Measurements from ENCODE around the gene AKAP13.

AKAP13 gene

DNA sequence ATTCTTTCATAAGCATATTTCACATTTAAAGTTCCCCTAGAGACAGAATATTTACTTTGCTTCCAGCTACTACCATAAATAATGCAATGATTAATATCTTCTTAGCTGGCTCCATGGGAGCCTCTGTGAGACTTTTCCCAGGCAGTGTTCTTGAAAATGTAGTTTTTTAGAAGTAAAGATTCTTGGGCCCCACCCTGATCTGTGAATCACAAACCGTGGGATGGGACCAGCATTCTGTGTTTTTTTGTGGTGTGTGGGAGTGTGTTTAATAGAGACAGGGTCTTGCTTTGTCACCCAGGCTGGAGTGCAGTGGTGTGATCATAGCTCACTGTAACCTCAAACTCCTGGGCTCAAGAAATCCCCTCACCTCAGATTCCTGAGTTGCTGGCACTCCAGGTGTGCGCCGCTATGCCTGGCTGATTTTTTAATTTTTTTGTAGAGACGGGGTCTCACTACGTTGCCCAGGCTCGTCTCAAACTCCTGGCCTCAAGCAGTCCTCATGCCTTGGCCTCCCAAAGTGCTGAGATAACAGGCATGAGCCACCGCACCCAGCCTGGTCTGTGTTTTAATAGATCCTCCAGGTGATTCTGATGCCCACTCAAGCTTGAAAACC lies 331.3 kb downstream of the AKAP13 start:
- ChIA-PET POLR2A (no interaction called here), CTCF (interaction anchor here (1.6 kb wide), 2 partner anchors 16 to 129 kb away, joined by 6 to 7 read pairs; no protein-coding TSS in a partner anchor)
- TF ChIP-seq, protein P1, sequence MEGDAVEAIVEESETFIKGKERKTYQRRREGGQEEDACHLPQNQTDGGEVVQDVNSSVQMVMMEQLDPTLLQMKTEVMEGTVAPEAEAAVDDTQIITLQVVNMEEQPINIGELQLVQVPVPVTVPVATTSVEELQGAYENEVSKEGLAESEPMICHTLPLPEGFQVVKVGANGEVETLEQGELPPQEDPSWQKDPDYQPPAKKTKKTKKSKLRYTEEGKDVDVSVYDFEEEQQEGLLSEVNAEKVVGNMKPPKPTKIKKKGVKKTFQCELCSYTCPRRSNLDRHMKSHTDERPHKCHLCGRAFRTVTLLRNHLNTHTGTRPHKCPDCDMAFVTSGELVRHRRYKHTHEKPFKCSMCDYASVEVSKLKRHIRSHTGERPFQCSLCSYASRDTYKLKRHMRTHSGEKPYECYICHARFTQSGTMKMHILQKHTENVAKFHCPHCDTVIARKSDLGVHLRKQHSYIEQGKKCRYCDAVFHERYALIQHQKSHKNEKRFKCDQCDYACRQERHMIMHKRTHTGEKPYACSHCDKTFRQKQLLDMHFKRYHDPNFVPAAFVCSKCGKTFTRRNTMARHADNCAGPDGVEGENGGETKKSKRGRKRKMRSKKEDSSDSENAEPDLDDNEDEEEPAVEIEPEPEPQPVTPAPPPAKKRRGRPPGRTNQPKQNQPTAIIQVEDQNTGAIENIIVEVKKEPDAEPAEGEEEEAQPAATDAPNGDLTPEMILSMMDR (IDR thresholded peaks at IDR 0.05; ENCODE audit: insufficient read depth, low read length, missing control alignments), result no peak
- no peak overlapping the region for H3K4me3 ChIP-seq (ENCODE audit: low read depth, low read length)
- DNase-seq (ENCODE audit: low read depth, low spot score), result no peak

DNA sequence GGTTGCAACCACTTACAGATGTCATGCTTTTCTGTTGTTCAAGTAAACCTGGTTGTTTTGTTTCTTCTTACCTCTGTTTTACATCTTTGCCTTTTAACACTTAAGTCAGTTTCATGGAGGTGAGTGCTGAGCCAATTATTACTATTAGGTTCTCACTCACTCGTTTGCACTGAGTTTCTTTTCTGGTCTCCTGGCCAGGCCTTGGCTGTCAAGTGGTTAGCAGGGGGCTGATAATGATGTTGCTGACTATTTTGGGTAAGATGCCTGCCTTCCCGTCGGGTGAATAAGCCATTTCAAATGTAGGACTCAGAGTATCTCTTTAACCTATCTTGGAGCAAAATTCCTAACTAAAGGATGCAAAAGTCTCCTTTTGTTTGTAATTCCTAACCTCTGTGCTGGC lies 335.9 kb downstream of the AKAP13 start:
- CTCF ChIA-PET, result no interaction called here
- no peak overlapping the region for H3K4me3 ChIP-seq (ENCODE audit: low read depth, low read length)
- DNase-seq (ENCODE audit: low read depth, low spot score), result no peak
- POLR2A ChIA-PET, result no interaction called here
- TF ChIP-seq, protein P1 (IDR thresholded peaks at IDR 0.05; ENCODE audit: insufficient read depth, low read length, missing control alignments), result no peak

- H3K4me3 ChIP-seq (ENCODE audit: low read depth, low read length), result no peak overlapping the region
- ChIA-PET CTCF (no interaction called here), POLR2A (no interaction called here)
- DNase-seq (ENCODE audit: low read depth, low spot score), result no peak
- TF ChIP-seq, protein P1 (IDR thresholded peaks at IDR 0.05; ENCODE audit: insufficient read depth, low read length, missing control alignments), result no peak
Measured at GRCh38 chr15:85717212-85717611, 336.8 kb downstream of the AKAP13 start.

DNA sequence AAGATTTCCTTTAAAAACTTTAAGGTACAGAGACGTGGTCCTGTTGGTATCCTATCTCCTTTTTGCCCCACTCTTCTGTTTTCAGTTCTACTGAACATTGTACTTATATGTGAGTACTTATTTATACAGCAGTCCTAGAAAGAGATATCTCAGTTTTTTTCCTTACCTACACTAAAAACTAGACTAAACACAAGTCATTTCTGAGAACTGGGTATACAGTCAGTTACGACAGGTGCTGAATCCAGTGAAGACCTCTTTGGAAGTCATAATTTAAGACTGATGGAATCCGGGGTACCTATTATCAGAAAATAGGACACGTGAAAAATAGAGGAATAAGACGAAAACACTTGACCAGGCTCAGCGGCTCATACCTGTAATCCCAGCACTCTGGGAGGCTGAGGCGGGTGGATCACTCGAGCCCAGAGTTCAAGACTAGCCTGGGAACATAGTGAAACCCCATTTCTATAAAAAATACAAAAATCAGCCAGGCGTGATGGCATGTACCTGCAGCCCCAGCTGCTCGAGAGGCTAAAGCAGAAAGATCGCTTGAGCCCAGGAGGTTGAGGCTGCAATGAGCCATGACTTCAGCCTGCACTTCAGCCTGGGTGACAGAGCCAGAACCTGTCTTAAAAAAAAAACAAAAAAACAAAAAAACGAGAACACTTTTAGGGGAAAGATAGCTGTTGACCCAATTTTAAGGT lies 338.0 kb downstream of the AKAP13 start:
- TF ChIP-seq, protein P1 (IDR thresholded peaks at IDR 0.05; ENCODE audit: insufficient read depth, low read length, missing control alignments), result no peak
- no peak overlapping the region for H3K4me3 ChIP-seq (ENCODE audit: low read depth, low read length)
- CTCF ChIA-PET, result no interaction called here
- no peak for DNase-seq (ENCODE audit: low read depth, low spot score)
- POLR2A ChIA-PET, result no interaction called here

DNA sequence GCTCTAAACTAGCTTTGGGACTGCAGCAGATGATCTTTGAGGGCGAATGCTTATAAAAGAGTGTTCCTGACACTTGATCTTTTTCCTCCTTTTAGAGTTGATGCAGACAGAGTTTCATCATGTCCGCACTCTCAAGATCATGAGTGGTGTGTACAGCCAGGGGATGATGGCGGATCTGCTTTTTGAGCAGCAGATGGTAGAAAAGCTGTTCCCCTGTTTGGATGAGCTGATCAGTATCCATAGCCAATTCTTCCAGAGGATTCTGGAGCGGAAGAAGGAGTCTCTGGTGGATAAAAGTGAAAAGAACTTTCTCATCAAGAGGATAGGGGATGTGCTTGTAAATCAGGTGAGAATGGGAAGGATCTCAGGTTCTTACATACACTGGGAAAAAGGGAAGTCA lies 338.6 kb downstream of the AKAP13 start:
- no peak overlapping the region for H3K4me3 ChIP-seq (ENCODE audit: low read depth, low read length)
- CTCF ChIA-PET, result no interaction called here
- no peak for DNase-seq (ENCODE audit: low read depth, low spot score)
- POLR2A ChIA-PET, result no interaction called here
- TF ChIP-seq, protein P1 (IDR thresholded peaks at IDR 0.05; ENCODE audit: insufficient read depth, low read length, missing control alignments), result no peak

DNA sequence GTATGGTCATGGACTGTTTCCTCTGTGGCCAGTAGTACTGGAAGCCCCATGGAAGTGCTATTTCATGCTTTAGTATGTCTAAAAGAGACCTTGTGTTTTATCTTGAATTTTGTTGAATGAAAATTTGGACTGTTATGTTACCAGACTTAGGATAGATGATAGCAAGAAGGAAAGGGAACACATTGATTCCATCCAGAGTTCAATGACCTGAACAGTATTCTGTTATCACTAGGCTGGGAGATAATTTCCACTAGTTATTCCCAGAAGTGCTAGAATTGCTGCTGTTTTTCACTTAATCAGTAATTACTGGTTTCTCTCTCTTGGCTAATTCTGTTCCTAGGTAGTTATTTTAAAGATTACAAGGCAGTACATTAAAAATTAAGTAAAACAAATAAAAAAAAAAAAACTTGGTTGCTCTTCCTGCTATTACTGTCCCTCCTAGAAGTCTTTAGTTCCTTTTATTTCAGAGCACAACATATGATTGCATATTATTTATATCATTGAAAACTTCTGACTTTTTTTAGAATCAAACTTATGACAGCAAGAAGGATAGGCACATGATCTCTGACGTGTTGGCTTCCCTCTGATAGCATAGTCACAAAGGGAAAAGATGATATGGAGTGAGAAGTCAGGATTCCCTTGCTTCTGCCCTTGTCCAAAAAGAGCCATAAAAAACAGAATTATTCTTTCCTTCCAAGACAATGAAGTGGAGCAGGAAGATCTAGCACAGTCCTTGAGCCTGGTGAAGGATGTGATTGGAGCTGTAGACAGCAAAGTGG lies 342.2 kb downstream of the AKAP13 start:
- ChIA-PET CTCF (interaction anchor here (0.7 to 0.9 kb wide), 2 partner anchors 14 to 120 kb away, joined by 3 read pairs; no protein-coding TSS in a partner anchor), POLR2A (no interaction called here)
- no peak for DNase-seq (ENCODE audit: low read depth, low spot score)
- TF ChIP-seq, protein P1 (IDR thresholded peaks at IDR 0.05; ENCODE audit: insufficient read depth, low read length, missing control alignments), result no peak
- H3K4me3 ChIP-seq (ENCODE audit: low read depth, low read length), result no peak overlapping the region
